K562 (cell line): ENCODE measurements around the gene SLC16A13. TPM values are rescaled to one million over a fixed set of nuclear protein-coding genes. Genes with fewer than 3 reads are reported as not detected.

Experiments
- ESRRA ChIP-seq: fragments of 450-650 bp; IDR thresholded peaks from 2 replicates; pipeline ENCODE4 v1.6.1; 2014; ENCODE audit warnings: low read depth, mild to moderate bottlenecking, moderate library complexity, borderline replicate concordance
- GTF2A2 ChIP-seq: IDR thresholded peaks from 2 replicates; pipeline ENCODE4 v1.6.1; 2016; ENCODE audit warnings: mild to moderate bottlenecking, missing genetic modification characterization, missing compliant biosample characterization
- HNRNPL ChIP-seq: fragments of 200-400 bp; formaldehyde crosslinking; IDR thresholded peaks from 2 replicates; pipeline ENCODE4 v1.6.1; 2017; ENCODE audit warnings: low read depth, mild to moderate bottlenecking, low read length
- KAT2B ChIP-seq: IDR thresholded peaks from one replicate; pipeline ENCODE4 v1.6.1; 2012; ENCODE audit warnings: low read depth, mild to moderate bottlenecking, control low read depth, inconsistent platforms, low read length, moderate library complexity
- NFIC ChIP-seq: fragments of 450-650 bp; IDR thresholded peaks from 2 replicates; pipeline ENCODE4 v1.6.1; 2017; ENCODE audit warnings: mild to moderate bottlenecking, inconsistent platforms
- NR2C1 ChIP-seq, 2 experiments: fragments of 450-650 bp; IDR thresholded peaks; 2 replicates each; pipeline ENCODE4 v1.6.1; 2017; ENCODE audit warnings: mild to moderate bottlenecking in 2 of 2, antibody characterized with exemption in 1 of 2, inconsistent platforms in 1 of 2, missing compliant biosample characterization in 1 of 2, missing genetic modification characterization in 1 of 2
- RAD51 ChIP-seq: fragments of 450-650 bp; IDR thresholded peaks from 2 replicates; pipeline ENCODE4 v1.7.1; 2016; ENCODE audit warnings: low read depth, mild to moderate bottlenecking, borderline replicate concordance
- SAFB ChIP-seq: fragments of 200-400 bp; formaldehyde crosslinking; IDR thresholded peaks from 2 replicates; pipeline ENCODE4 v1.6.1; 2017; ENCODE audit warnings: low read depth, low read length, borderline replicate concordance
- SIRT6 ChIP-seq: IDR thresholded peaks from one replicate; pipeline ENCODE4 v1.6.1; 2012; ENCODE audit warnings: low read depth, mild to moderate bottlenecking, control low read depth, inconsistent platforms, low read length, moderate library complexity
- TAF1 ChIP-seq: IDR thresholded peaks from 2 replicates; pipeline ENCODE4 v1.6.1; 2011; ENCODE audit warnings: mild to moderate bottlenecking, low read length, moderate library complexity; ENCODE audit not compliant: insufficient read depth, control insufficient read depth, severe bottlenecking; ENCODE audit errors: extremely low read depth
- TAF15 ChIP-seq: fragments of 200-400 bp; formaldehyde crosslinking; IDR thresholded peaks from 2 replicates; pipeline ENCODE4 v1.6.1; 2017; ENCODE audit warnings: mild to moderate bottlenecking, low read depth, low read length, moderate library complexity
- TEAD1 ChIP-seq, 2 experiments: fragments of 450-650 bp in 1 of 2; sonication (generic) in 1 of 2; formaldehyde crosslinking; IDR thresholded peaks; 2 replicates each; pipeline versions ENCODE4 v1.4.0 to v1.8.0; 2020 to 2022; ENCODE audit warnings: mild to moderate bottlenecking in 2 of 2, missing genetic modification reagents in 1 of 2
- XRCC3 ChIP-seq: fragments of 450-650 bp; IDR thresholded peaks from 2 replicates; pipeline ENCODE4 v1.6.1; 2017; ENCODE audit warnings: mild to moderate bottlenecking, moderate library complexity
- ZNF124 ChIP-seq: sonication (generic); formaldehyde crosslinking; IDR thresholded peaks from 2 replicates; pipeline ENCODE4 v1.8.1; 2022; ENCODE audit warnings: missing genetic modification reagents
- ZNF232 ChIP-seq: sonication (generic); formaldehyde crosslinking; IDR thresholded peaks from 2 replicates; pipeline ENCODE4 v1.8.0; 2022; ENCODE audit warnings: mild to moderate bottlenecking, missing genetic modification reagents
- ZNF24 ChIP-seq: fragments of 450-650 bp; IDR thresholded peaks from 2 replicates; pipeline ENCODE4 v1.6.1; 2016
- polyA plus RNA-seq, 8 experiments: library from polyadenylated mRNA; depleted of rRNA in 4 of 8; stranded (reverse) in 5 of 8; unstranded in 3 of 8; fragments of >200 nt; fragmentation: Nextera tagmentation in 2 of 8; fragmentation: Illumina TruSeq in 1 of 8; extraction: Ambion mirVana in 2 of 8; extraction: Trizol in 1 of 8; gene quantifications; 2 replicates each; pipeline versions ENCODE4 v1.2.1 to v1.2.3, GENCODE V29; 2011 to 2014; ENCODE audit warnings: inconsistent platforms in 1 of 8, missing spikeins in 1 of 8
- total RNA-seq, 7 experiments: library from RNA; depleted of rRNA in 6 of 7; stranded (reverse); fragments of >200 nt in 6 of 7; fragmentation: Illumina TruSeq in 2 of 7; extraction: Trizol in 2 of 7; gene quantifications; 2 replicates each; pipeline versions ENCODE4 v1.2.1 to v1.2.3, GENCODE V29; 2011 to 2021; ENCODE audit warnings: low replicate concordance in 1 of 7
- TF ChIP-seq, protein P1 (sequence below), 2 experiments: fragments of 200-800 bp in 1 of 2; sonication (Bioruptor generic) in 1 of 2; sonication (generic) in 1 of 2; formaldehyde crosslinking in 1 of 2; IDR thresholded peaks in 1 of 2; conservative IDR thresholded peaks in 1 of 2; 2 replicates each; pipeline versions ENCODE4 v1.5.0 to v1.6.1; 2016 to 2020; ENCODE audit warnings: missing compliant biosample characterization in 1 of 2, missing genetic modification characterization in 1 of 2, missing genetic modification reagents in 1 of 2
- TF ChIP-seq, protein P2 (sequence below): fragments of 250-450 bp; sonication (Bioruptor Pico); IDR thresholded peaks from 2 replicates; pipeline ENCODE4 v1.8.0; 2021; ENCODE audit warnings: borderline replicate concordance, mild to moderate bottlenecking, moderate library complexity; ENCODE audit not compliant: poor library complexity, severe bottlenecking
- TF ChIP-seq, protein P3 (sequence below): sonication (generic); formaldehyde crosslinking; IDR thresholded peaks from 2 replicates; pipeline ENCODE4 v1.4.0; 2020; ENCODE audit warnings: mild to moderate bottlenecking, missing genetic modification reagents
- TF ChIP-seq, protein P4 (sequence below): sonication (generic); formaldehyde crosslinking; IDR thresholded peaks from 2 replicates; pipeline ENCODE4 v1.9.0; 2022; ENCODE audit warnings: mild to moderate bottlenecking, missing genetic modification reagents
- TF ChIP-seq, protein P5 (sequence below): fragments of 450-650 bp; IDR thresholded peaks from 2 replicates; pipeline ENCODE4 v1.6.1; 2016; ENCODE audit warnings: borderline replicate concordance

SLC16A13 gene
- total and polyA plus RNA-seq, 9 of the 15 experiments (the other 6 are each of a cell fraction or from before 2014, with no cell fraction given), result 0.04 to 5.6 (median 0.87) TPM

DNA sequence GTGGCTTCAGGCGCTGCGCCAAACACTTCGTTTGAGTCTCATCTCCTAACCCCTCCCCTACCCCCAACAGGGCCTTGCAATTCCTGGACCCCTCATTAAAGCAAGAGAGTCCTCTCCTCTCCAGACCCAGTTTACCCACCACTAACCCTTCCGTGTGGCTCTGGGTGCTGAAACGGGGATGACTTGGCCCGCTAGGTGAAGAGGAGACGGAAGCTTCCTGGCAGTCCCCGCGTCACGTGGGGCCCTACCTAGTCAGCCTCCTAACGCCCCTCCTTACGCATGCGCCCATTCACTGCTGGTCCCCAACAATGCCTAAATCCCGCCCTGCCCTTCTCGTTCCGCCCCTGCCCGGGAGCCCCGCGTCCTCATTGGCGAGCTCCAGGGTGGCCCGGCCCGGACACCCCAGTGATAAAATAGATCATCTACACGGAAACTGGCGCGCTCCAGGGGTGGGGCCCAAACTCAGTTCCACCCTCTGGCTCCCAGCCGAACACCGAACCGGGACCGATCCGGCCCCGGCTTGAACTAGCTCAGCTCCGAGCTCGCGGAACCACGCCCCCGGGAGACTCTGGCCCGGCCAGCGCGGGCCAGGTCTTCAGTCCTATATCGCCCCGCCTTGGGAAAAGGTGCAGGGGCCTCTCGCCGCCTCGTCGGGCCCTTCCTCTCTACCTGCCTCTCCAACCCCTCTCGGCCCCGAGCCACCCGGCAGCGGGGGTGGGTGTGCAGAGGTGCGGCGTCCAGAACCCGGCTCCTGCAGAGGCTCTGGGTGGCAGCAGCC, at the start of gene SLC16A13 (continued):
- TF ChIP-seq, protein P1, sequence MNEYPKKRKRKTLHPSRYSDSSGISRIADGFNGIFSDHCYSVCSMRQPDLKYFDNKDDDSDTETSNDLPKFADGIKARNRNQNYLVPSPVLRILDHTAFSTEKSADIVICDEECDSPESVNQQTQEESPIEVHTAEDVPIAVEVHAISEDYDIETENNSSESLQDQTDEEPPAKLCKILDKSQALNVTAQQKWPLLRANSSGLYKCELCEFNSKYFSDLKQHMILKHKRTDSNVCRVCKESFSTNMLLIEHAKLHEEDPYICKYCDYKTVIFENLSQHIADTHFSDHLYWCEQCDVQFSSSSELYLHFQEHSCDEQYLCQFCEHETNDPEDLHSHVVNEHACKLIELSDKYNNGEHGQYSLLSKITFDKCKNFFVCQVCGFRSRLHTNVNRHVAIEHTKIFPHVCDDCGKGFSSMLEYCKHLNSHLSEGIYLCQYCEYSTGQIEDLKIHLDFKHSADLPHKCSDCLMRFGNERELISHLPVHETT (CRISPR knock-in tag; conservative IDR thresholded peaks at IDR 0.05 in 1 of 2, IDR thresholded peaks at IDR 0.05 in 1 of 2), result no peak
- TF ChIP-seq, protein P2, sequence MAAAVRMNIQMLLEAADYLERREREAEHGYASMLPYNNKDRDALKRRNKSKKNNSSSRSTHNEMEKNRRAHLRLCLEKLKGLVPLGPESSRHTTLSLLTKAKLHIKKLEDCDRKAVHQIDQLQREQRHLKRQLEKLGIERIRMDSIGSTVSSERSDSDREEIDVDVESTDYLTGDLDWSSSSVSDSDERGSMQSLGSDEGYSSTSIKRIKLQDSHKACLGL, result no peak
- TF ChIP-seq ESRRA, result 0 out of 2 replicates have a peak, but pooled peaks have one; percentile 23
- TF ChIP-seq SIRT6, result no peak
- TF ChIP-seq ZNF232, result no peak
- TF ChIP-seq NR2C1 (IDR thresholded peaks at IDR 0.05), result no peak
- no peak for TF ChIP-seq NR2C1 (tag; IDR thresholded peaks at IDR 0.05)
- TF ChIP-seq KAT2B, result no peak
- TF ChIP-seq RAD51, result peak; percentile 95
- TF ChIP-seq TEAD1 (CRISPR knock-in tag; IDR thresholded peaks at IDR 0.05), result no peak
- TF ChIP-seq, protein P3, sequence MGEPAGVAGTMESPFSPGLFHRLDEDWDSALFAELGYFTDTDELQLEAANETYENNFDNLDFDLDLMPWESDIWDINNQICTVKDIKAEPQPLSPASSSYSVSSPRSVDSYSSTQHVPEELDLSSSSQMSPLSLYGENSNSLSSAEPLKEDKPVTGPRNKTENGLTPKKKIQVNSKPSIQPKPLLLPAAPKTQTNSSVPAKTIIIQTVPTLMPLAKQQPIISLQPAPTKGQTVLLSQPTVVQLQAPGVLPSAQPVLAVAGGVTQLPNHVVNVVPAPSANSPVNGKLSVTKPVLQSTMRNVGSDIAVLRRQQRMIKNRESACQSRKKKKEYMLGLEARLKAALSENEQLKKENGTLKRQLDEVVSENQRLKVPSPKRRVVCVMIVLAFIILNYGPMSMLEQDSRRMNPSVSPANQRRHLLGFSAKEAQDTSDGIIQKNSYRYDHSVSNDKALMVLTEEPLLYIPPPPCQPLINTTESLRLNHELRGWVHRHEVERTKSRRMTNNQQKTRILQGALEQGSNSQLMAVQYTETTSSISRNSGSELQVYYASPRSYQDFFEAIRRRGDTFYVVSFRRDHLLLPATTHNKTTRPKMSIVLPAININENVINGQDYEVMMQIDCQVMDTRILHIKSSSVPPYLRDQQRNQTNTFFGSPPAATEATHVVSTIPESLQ, result peak; percentile 16; the same call in 1 of the 2 replicates
- no peak for TF ChIP-seq ZNF24
- TF ChIP-seq TAF15, result no peak
- TF ChIP-seq GTF2A2 (tag), result no peak
- peak; percentile 73 for TF ChIP-seq TAF1
- no peak for TF ChIP-seq HNRNPL
- peak; percentile 68 for TF ChIP-seq NFIC
- TF ChIP-seq, protein P4, sequence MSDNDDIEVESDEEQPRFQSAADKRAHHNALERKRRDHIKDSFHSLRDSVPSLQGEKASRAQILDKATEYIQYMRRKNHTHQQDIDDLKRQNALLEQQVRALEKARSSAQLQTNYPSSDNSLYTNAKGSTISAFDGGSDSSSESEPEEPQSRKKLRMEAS (CRISPR knock-in tag), result peak; percentile 79
- TF ChIP-seq SAFB, result no peak
- TF ChIP-seq, protein P5, sequence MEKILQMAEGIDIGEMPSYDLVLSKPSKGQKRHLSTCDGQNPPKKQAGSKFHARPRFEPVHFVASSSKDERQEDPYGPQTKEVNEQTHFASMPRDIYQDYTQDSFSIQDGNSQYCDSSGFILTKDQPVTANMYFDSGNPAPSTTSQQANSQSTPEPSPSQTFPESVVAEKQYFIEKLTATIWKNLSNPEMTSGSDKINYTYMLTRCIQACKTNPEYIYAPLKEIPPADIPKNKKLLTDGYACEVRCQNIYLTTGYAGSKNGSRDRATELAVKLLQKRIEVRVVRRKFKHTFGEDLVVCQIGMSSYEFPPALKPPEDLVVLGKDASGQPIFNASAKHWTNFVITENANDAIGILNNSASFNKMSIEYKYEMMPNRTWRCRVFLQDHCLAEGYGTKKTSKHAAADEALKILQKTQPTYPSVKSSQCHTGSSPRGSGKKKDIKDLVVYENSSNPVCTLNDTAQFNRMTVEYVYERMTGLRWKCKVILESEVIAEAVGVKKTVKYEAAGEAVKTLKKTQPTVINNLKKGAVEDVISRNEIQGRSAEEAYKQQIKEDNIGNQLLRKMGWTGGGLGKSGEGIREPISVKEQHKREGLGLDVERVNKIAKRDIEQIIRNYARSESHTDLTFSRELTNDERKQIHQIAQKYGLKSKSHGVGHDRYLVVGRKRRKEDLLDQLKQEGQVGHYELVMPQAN, result 0 out of 2 replicates have a peak, but pooled peaks have one; percentile 11
- TF ChIP-seq ZNF124, result no peak
- TF ChIP-seq XRCC3, result no peak
